Transverse colon (tissue), 3 donors: ENCODE results near the gene PIK3AP1.

Experiments
- POLR2A ChIP-seq: fragments of 450-650 bp; IDR thresholded peaks from one replicate; pipeline ENCODE4 v1.6.1; 2016; ENCODE audit warnings: antibody characterized with exemption, mild to moderate bottlenecking, moderate library complexity
- TF ChIP-seq, protein P1 (sequence below), 5 experiments: fragments of 200-600 bp in 3 of 5; fragments of 450-650 bp in 2 of 5; sonication (generic) in 3 of 5; IDR thresholded peaks; 1 replicate in 2 of 5; 2 replicates in 3 of 5; pipeline ENCODE4 v1.5.1; 2016 to 2017; ENCODE audit warnings: antibody characterized with exemption in 5 of 5, inconsistent platforms in 3 of 5, mild to moderate bottlenecking in 2 of 5, moderate library complexity in 1 of 5

DNA sequence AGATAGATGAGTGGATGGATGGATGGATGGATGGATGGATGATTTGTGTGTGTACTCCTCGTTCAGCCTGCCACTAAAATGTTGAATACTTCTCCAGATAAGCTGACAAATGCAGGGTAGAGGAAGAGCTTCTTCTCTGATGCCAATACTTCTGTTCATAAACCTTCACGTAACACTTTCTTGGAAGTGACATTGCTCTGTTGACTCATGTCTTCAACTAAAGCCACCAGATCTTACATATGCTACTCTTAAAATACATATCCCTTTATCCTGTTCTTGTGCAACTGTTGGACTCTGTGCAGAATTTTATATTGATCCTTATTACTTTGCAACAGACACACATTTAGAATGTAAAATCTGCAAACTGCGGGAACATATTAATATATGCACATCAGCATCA lies 26.9 kb downstream of the PIK3AP1 start:
- no peak for TF ChIP-seq POLR2A
- TF ChIP-seq, protein P1, sequence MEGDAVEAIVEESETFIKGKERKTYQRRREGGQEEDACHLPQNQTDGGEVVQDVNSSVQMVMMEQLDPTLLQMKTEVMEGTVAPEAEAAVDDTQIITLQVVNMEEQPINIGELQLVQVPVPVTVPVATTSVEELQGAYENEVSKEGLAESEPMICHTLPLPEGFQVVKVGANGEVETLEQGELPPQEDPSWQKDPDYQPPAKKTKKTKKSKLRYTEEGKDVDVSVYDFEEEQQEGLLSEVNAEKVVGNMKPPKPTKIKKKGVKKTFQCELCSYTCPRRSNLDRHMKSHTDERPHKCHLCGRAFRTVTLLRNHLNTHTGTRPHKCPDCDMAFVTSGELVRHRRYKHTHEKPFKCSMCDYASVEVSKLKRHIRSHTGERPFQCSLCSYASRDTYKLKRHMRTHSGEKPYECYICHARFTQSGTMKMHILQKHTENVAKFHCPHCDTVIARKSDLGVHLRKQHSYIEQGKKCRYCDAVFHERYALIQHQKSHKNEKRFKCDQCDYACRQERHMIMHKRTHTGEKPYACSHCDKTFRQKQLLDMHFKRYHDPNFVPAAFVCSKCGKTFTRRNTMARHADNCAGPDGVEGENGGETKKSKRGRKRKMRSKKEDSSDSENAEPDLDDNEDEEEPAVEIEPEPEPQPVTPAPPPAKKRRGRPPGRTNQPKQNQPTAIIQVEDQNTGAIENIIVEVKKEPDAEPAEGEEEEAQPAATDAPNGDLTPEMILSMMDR (IDR thresholded peaks at IDR 0.05) = no peak
